Glutamatergic neuron (in vitro differentiated cells): ENCODE data around the gene PCGF1. TPM values are rescaled to one million over a fixed set of nuclear protein-coding genes. Genes with fewer than 3 reads are reported as not detected.

Experiments
- DNase-seq: peaks from one replicate; pipeline ENCODE4 v3.0.0; 2022
- H3K27ac Mint-ChIP-seq: one replicate; pipeline ENCODE4 v1.8.0; 2020; ENCODE audit warnings: mild to moderate bottlenecking, mixed read lengths, inconsistent platforms; ENCODE audit not compliant: unreplicated experiment
- H3K27me3 Mint-ChIP-seq: one replicate; pipeline ENCODE4 v1.8.0; 2020; ENCODE audit warnings: mild to moderate bottlenecking, moderate library complexity, mixed read lengths, inconsistent platforms; ENCODE audit not compliant: unreplicated experiment
- H3K36me3 Mint-ChIP-seq: one replicate; pipeline ENCODE4 v1.8.0; 2020; ENCODE audit warnings: mild to moderate bottlenecking, mixed read lengths, inconsistent platforms; ENCODE audit not compliant: unreplicated experiment
- H3K4me1 Mint-ChIP-seq: one replicate; pipeline ENCODE4 v1.8.0; 2020; ENCODE audit warnings: mild to moderate bottlenecking, low read depth, mixed read lengths, inconsistent platforms; ENCODE audit not compliant: unreplicated experiment
- H3K4me3 Mint-ChIP-seq: one replicate; pipeline ENCODE4 v1.8.0; 2020; ENCODE audit warnings: mild to moderate bottlenecking, mixed read lengths, inconsistent platforms; ENCODE audit not compliant: unreplicated experiment
- H3K9me3 Mint-ChIP-seq: one replicate; pipeline ENCODE4 v1.8.0; 2020; ENCODE audit warnings: mild to moderate bottlenecking, moderate library complexity, mixed read lengths, inconsistent platforms; ENCODE audit not compliant: unreplicated experiment
- total RNA-seq: library from RNA; stranded (reverse); fragmentation: NEBNext Ultra II Directional; extraction: Animal tissue kit (Norgen Biotek cat#: 25700); gene quantifications from one replicate; pipeline ENCODE4 v1.2.1, GENCODE V29; 2021; ENCODE audit not compliant: unreplicated experiment
- TF ChIP-seq, protein P1 (sequence below): fragments of 200-600 bp; sonication (generic); IDR thresholded peaks from one replicate; pipeline ENCODE4 v1.5.0; 2021; ENCODE audit not compliant: partially characterized antibody, unreplicated experiment

Gene PCGF1
- total RNA-seq, 1 donor from 2014 or later = 32.3 TPM

- TF ChIP-seq, protein P1, sequence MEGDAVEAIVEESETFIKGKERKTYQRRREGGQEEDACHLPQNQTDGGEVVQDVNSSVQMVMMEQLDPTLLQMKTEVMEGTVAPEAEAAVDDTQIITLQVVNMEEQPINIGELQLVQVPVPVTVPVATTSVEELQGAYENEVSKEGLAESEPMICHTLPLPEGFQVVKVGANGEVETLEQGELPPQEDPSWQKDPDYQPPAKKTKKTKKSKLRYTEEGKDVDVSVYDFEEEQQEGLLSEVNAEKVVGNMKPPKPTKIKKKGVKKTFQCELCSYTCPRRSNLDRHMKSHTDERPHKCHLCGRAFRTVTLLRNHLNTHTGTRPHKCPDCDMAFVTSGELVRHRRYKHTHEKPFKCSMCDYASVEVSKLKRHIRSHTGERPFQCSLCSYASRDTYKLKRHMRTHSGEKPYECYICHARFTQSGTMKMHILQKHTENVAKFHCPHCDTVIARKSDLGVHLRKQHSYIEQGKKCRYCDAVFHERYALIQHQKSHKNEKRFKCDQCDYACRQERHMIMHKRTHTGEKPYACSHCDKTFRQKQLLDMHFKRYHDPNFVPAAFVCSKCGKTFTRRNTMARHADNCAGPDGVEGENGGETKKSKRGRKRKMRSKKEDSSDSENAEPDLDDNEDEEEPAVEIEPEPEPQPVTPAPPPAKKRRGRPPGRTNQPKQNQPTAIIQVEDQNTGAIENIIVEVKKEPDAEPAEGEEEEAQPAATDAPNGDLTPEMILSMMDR = no peak
- H3K36me3 Mint-ChIP-seq = peaks cover 8% of the 10 kb centered on the region
- peak within 1 kb of the TSS; percentile 78 for H3K4me3 Mint-ChIP-seq
- DNase-seq = peak; percentile 65
- H3K27me3 Mint-ChIP-seq = peaks cover 27% of the 10 kb centered on the region
- peaks cover 15% of the 10 kb centered on the region for H3K9me3 Mint-ChIP-seq
- peaks cover 6% of the 10 kb centered on the region for H3K4me1 Mint-ChIP-seq
- H3K27ac Mint-ChIP-seq = no peak within 1 kb of the TSS
These were observed 7.1 kb upstream of the PCGF1 start, which contains the start of gene TLX2 for GRCh38 chr2:74514368-74515270. TSS of gene TLX2 (plus strand) at chr2:74514450. CDS start at chr2:74514807, 357 bp downstream.

- H3K36me3 Mint-ChIP-seq = peaks cover 8% of the 10 kb centered on the region
- DNase-seq = peak; percentile 34
- H3K27me3 Mint-ChIP-seq = peaks cover 28% of the 10 kb centered on the region
- H3K4me1 Mint-ChIP-seq = peaks cover 7% of the 10 kb centered on the region
- H3K27ac Mint-ChIP-seq = no peak overlapping the region
- H3K4me3 Mint-ChIP-seq = peak overlapping the region; percentile 78
- TF ChIP-seq, protein P1 = no peak
- H3K9me3 Mint-ChIP-seq = peaks cover 18% of the 10 kb centered on the region
These were observed 6.3 kb upstream of the PCGF1 start for GRCh38 chr2:74513605-74514367.

DNA sequence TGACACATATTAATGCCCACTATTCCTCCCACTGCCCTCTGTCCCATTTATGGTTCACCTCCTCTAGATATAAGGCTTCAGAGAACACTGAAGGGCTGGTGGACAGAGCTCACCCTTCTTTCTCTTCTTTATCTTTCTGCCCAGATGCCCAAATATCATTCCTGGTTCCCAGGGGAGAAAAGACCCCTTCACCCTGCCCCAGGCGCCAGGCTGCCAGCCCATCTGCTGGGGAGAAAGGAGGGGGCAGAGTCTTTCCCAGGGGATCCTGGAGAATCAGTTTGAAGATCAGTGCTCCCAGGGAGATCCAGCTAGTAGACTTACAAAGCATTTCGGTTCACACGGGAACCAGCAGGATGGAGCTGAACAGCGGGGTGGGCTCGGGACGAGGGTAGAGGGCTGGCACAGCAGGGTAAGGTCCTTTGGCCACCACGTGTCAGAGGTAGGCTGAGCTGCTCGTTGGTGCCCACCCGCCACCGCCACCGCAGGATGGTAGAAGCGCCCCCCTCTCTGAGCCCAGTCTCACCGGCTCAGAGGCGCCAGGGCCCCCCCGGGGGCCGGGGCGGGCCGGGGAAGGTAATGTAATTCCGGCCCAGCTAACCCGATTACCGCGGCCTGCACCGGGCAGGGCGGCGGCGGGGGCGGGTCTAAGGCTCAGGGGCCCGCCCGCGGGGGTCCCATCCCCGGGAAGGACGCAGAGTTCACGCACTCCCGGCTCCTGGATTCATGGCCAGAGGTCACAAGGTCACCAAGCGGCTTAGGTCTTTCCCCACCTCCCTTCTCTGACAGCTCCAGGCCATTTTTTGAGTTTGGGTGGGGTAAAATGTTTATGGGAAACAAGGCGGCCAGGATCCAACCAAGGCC, 5.5 kb upstream of the PCGF1 start:
- Mint-ChIP-seq H3K4me3 (peak overlapping the region; percentile 78), H3K27ac (peak overlapping the region; percentile 52), H3K9me3 (peaks cover 25% of the 10 kb centered on the region), H3K4me1 (peaks cover 15% of the 10 kb centered on the region), H3K36me3 (peaks cover 8% of the 10 kb centered on the region), H3K27me3 (peaks cover 29% of the 10 kb centered on the region)
- DNase-seq = peak; percentile 42
- TF ChIP-seq, protein P1 = no peak

DNA sequence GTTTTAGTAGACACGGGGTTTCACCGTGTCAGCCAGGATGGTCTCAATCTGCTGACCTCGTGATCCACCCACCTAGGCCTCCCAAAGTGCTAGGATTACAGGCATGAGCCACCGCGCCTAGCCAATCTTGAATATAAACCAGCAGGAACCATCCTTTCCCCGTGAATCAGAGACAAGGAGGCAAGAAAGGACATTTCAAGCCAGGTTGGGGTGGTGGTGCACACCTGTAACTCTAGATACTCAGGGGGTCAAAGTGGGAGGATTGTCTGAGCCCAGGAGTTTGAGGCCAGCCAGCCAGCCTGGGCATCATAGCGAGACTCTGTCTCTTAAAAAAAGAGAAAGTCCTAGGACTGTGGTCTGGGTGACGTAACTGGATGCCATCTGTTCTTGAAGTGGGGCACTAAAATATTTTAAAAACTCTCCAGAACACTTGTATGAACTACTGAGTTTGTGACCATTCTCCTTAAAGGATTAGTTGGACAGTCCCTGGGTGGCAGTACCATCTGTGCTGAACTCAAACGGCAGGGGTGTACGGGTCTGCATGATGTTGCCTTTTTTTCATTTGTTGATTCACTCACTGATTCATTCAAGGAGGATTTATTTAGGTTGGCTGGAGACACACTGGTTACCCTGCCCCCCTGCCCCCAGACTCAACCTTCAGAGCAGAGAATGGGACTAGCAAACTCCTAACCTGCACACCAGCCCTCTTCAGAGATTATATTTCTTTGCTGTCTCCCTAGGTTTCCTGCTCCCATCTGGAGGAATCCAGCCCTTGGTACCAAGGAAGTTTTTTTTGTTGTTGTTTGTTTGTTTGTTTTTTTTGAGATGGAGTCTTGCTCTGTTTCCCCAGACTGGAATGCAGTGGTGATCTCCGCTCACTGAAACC, 3.9 kb upstream of the PCGF1 start:
- no peak overlapping the region for H3K4me3 Mint-ChIP-seq
- peaks cover 29% of the 10 kb centered on the region for H3K27me3 Mint-ChIP-seq
- H3K9me3 Mint-ChIP-seq = peaks cover 32% of the 10 kb centered on the region
- peaks cover under 1% of the 10 kb centered on the region for H3K36me3 Mint-ChIP-seq
- peaks cover 20% of the 10 kb centered on the region for H3K4me1 Mint-ChIP-seq
- no peak for DNase-seq
- peak overlapping the region; percentile 52 for H3K27ac Mint-ChIP-seq
- TF ChIP-seq, protein P1 = no peak
